ENCODE measurements around the gene DPP6. TPM values are rescaled to one million over a fixed set of nuclear protein-coding genes. Genes with fewer than 3 reads are reported as not detected.

DPP6 gene
- total and polyA plus RNA-seq, 11 donors, result 0.05 to 2.9 (median 0.11) TPM; not detected in 3

DNA sequence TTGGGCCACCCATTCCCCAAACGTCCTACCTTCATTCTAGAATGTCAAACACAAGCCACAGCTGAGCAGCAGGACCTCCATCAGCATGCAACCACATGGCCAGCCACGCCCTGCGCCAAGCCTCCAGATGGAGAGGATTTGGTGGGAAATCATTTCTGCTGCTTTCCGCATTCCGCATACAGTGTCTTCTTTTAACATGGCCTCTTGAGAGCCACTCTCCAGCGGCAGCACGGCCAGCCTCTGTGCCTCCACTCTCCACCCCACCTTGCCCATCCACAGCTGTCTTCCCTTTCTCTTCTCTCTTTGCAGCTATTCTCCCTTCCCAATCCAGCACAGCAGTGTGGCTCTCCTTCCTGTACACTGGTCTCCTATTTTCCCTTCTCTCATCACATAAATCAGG is 561.6 kb downstream of the DPP6 start:
- intact Hi-C loops (cut with DNase I), result no loop called here
- H3K27ac ChIP-seq, result no peak overlapping the region
- WGBS, 4 donors, result 82 to 86% (median 82%) methylated on average over 7 of the region's 7 CpGs
- DNase-seq, result no peak
- H3K4me1 ChIP-seq, result no peaks in the 10 kb centered on the region
- no peak for ATAC-seq
- TF ChIP-seq, protein P1, sequence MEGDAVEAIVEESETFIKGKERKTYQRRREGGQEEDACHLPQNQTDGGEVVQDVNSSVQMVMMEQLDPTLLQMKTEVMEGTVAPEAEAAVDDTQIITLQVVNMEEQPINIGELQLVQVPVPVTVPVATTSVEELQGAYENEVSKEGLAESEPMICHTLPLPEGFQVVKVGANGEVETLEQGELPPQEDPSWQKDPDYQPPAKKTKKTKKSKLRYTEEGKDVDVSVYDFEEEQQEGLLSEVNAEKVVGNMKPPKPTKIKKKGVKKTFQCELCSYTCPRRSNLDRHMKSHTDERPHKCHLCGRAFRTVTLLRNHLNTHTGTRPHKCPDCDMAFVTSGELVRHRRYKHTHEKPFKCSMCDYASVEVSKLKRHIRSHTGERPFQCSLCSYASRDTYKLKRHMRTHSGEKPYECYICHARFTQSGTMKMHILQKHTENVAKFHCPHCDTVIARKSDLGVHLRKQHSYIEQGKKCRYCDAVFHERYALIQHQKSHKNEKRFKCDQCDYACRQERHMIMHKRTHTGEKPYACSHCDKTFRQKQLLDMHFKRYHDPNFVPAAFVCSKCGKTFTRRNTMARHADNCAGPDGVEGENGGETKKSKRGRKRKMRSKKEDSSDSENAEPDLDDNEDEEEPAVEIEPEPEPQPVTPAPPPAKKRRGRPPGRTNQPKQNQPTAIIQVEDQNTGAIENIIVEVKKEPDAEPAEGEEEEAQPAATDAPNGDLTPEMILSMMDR (IDR thresholded peaks at IDR 0.05), result no peak
- TF ChIP-seq POLR2A (IDR thresholded peaks at IDR 0.05), result no peak
- H3K27me3 ChIP-seq, result no peaks in the 10 kb centered on the region
- H3K36me3 ChIP-seq, result no peaks in the 10 kb centered on the region
- H3K4me3 ChIP-seq, result no peak overlapping the region
- H3K9me3 ChIP-seq, result no peaks in the 10 kb centered on the region

DNA sequence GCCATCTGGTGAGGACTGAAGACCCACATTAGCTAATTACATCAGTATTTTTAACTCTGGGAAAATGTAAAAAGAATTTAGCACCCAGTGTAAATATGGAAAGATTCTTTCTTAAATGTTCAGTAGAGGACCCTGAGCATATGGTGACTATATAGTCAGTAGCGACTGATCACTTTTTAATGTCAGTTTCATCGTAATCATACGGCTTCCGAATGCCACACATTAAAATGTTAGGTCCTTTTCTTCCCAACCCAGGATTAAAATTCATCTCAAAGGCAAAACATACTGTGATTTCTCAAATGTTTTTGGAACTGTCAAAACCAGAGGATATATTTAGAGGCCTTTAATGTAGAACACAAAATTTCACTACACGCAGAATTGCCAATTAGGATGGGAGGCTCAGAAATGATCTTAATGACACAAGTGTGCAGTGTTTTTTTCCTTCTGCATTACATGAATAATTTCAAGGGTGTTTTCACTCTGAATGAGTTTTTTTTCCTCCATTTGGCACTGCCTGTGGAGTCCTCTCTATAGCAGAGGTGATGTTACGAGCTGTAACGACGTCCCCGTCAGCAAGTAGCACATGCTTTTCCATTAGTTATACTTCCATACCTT is 568.0 kb downstream of the DPP6 start:
- TF ChIP-seq, protein P1 (IDR thresholded peaks at IDR 0.05), result no peak
- TF ChIP-seq POLR2A (IDR thresholded peaks at IDR 0.05), result no peak
- H3K4me3 ChIP-seq, result no peak overlapping the region
- H3K27me3 ChIP-seq, result no peaks in the 10 kb centered on the region
- WGBS, 4 donors, result 92 to 95% (median 94%) methylated on average over 9 of the region's 9 CpGs
- intact Hi-C loops (cut with DNase I), result no loop called here
- no peaks in the 10 kb centered on the region for H3K36me3 ChIP-seq
- no peaks in the 10 kb centered on the region for H3K9me3 ChIP-seq
- no peak for ATAC-seq
- no peaks in the 10 kb centered on the region for H3K4me1 ChIP-seq
- H3K27ac ChIP-seq, result no peak overlapping the region
- no peak for DNase-seq

DNA sequence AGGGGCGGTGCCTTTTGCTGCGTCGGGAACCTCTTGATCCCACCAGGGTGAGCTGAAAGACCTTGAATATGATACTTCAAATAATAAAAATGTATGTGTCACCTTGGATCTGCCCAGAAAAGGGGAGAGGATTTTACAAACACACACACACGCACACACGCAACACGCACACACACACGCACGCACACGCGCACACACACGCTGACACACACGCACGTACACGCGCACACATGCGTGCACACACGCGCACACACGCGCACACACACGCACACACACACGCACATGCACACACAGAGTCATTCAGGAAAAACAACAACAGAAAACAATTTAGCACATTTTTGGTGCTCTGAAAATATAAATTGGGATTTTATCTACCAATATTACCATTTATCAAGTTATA is 571.2 kb downstream of the DPP6 start:
- no peak overlapping the region for H3K4me3 ChIP-seq
- DNase-seq, result no peak
- no peak for ATAC-seq
- TF ChIP-seq, protein P1 (IDR thresholded peaks at IDR 0.05), result no peak
- no peak for TF ChIP-seq POLR2A (IDR thresholded peaks at IDR 0.05)
- WGBS, 4 donors, result 72 to 95% (median 85%) methylated on average over 22 of the region's 22 CpGs
- no peaks in the 10 kb centered on the region for H3K27me3 ChIP-seq
- no peaks in the 10 kb centered on the region for H3K9me3 ChIP-seq
- no peak overlapping the region for H3K27ac ChIP-seq
- no peaks in the 10 kb centered on the region for H3K36me3 ChIP-seq
- intact Hi-C loops (cut with DNase I), result no loop called here
- no peaks in the 10 kb centered on the region for H3K4me1 ChIP-seq

DNA sequence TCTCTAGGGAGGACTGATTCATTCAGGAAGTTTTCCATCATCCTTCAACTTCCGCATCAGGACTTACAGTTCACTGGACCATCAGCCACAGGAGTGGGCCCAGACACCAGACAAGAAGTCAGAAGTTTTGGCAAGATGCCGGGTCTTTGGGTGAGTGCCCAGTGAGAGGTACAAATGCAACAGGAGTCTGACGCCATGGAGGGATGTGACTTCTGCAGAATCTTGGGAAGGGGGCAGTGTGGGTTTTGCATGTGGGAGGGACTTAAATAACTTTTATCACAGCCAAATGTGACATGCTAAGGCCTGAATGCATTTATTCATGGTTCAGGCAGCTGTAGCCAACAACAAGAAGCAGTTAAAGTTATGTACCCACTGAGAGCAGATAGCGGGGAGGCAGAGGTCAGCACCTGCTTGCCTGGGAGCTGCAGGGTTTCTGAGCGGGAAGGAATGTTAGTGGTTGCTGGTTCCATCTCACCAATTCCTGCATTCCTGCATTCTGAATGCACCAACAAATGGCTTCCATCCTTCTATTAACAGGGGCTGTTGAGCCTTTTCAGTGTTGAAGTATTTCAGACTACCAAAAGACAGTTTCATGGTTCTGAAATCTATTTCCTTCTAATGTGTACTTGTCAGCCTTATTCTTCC is 575.6 kb downstream of the DPP6 start:
- no peaks in the 10 kb centered on the region for H3K4me1 ChIP-seq
- DNase-seq (no peak), ATAC-seq (no peak)
- H3K4me3 ChIP-seq, result no peak overlapping the region
- TF ChIP-seq POLR2A (IDR thresholded peaks at IDR 0.05), result no peak
- TF ChIP-seq, protein P1 (IDR thresholded peaks at IDR 0.05), result no peak
- no peaks in the 10 kb centered on the region for H3K36me3 ChIP-seq
- H3K27me3 ChIP-seq, result peaks cover 0 to 5% (median 0%) of the 10 kb centered on the region in 9 donors
- H3K27ac ChIP-seq, result no peak overlapping the region
- no peaks in the 10 kb centered on the region for H3K9me3 ChIP-seq
- WGBS, 4 donors, result 76 to 82% (median 79%) methylated on average over 5 of the region's 5 CpGs
- intact Hi-C loops (cut with DNase I), result no loop called here

All from heart left ventricle (tissue), 16 donors.